Measurements from ENCODE around the gene SBF1. TPM values are rescaled to one million over a fixed set of nuclear protein-coding genes. Genes with fewer than 3 reads are reported as not detected.

Gene SBF1
- total RNA-seq = 42.6 and 68.2 TPM in 2 replicates

GRCh38 chr22:50474710-50475651, at the start of gene SBF1:
SBF1 (minus strand) TSS chr22:50475035; CDS start chr22:50474840, 195 bp downstream.

GRCh38 chr22:50507991-50508884, 33.4 kb upstream of the SBF1 start, which contains the start of gene NCAPH2:
NCAPH2 (plus strand) TSS chr22:50508224; CDS start chr22:50508338, 114 bp downstream.

GRCh38 chr22:50507421-50507990, 32.7 kb upstream of the SBF1 start, which contains the start of gene LMF2:
LMF2 (minus strand) TSS chr22:50507702; CDS start chr22:50507675, 27 bp downstream.

GRCh38 chr22:50486561-50487289, 11.9 kb upstream of the SBF1 start, which contains the start of gene MIOX:
MIOX (plus strand) TSS chr22:50486859; CDS start chr22:50486898, 39 bp downstream.

GRCh38 chr22:50481440-50482106, 6.7 kb upstream of the SBF1 start, which contains the start of gene ADM2:
ADM2 (plus strand) TSS chr22:50481543; CDS start chr22:50481848, 305 bp downstream.

Other genes with a start within 250 kb of the SBF1 start
- 20.6 and 33.6 TPM in 2 replicates for gene TUBGCP6, start 230.0 kb downstream of the SBF1 start, total RNA-seq
- gene HDAC10, start 223.8 kb downstream of the SBF1 start, total RNA-seq = 12.9 and 20.6 TPM in 2 replicates
- 50.2 and 57.4 TPM in 2 replicates for gene MAPK12, start 213.4 kb downstream of the SBF1 start, total RNA-seq
- gene MAPK11, start 204.7 kb downstream of the SBF1 start, total RNA-seq = 17.5 and 22.9 TPM in 2 replicates
- 68.2 and 132 TPM in 2 replicates for gene PLXNB2, start 167.4 kb downstream of the SBF1 start, total RNA-seq
- 0.72 and 1.5 TPM in 2 replicates for gene DENND6B, start 148.0 kb downstream of the SBF1 start, total RNA-seq
- gene PPP6R2, start 131.7 kb downstream of the SBF1 start, total RNA-seq = 63.4 and 63.5 TPM in 2 replicates
- gene ADM2, start 6.5 kb upstream of the SBF1 start, total RNA-seq = under 0.01 and 1.3 TPM in 2 replicates
- gene MIOX, start 11.8 kb upstream of the SBF1 start, total RNA-seq = not detected in 2 replicates
- gene LMF2, start 32.7 kb upstream of the SBF1 start, total RNA-seq = 19.3 and 28.0 TPM in 2 replicates
- gene NCAPH2, start 33.2 kb upstream of the SBF1 start, total RNA-seq = 21.9 and 29.2 TPM in 2 replicates
- gene SCO2, start 50.6 kb upstream of the SBF1 start, total RNA-seq = 2.2 and 2.3 TPM in 2 replicates
- 3.2 and 20.4 TPM in 2 replicates for gene TYMP, start 55.0 kb upstream of the SBF1 start, total RNA-seq
- not detected in 2 replicates for gene KLHDC7B, start 70.9 kb upstream of the SBF1 start, total RNA-seq
- not detected in 2 replicates for gene SYCE3, start 87.9 kb upstream of the SBF1 start, total RNA-seq
- gene CPT1B, start 103.4 kb upstream of the SBF1 start, total RNA-seq = 2.2 and 6.6 TPM in 2 replicates
- gene CHKB, start 107.8 kb upstream of the SBF1 start, total RNA-seq = 19.7 and 28.7 TPM in 2 replicates
- gene MAPK8IP2, start 125.8 kb upstream of the SBF1 start, total RNA-seq = 0.09 TPM in 2 replicates
- 9.1 and 10.2 TPM in 2 replicates for gene ARSA, start 153.1 kb upstream of the SBF1 start, total RNA-seq
- gene SHANK3, start 197.8 kb upstream of the SBF1 start, total RNA-seq = 20.7 and 21.5 TPM in 2 replicates

All from endothelial cell of coronary artery (primary cell).